GM10266 (cell line): ENCODE data around the gene FADS6.
"Not testable (repeated sequence)": the region's sequence is repeated elsewhere in the genome, so short reads cannot be mapped to it uniquely, and the experiment has no call there.

ENCODE experiments used
- DNase-seq: peaks from one replicate; pipeline ENCODE4 v3.0.0; 2012; ENCODE audit errors: extremely low spot score
- CTCF ChIP-seq: IDR thresholded peaks from 2 replicates; pipeline ENCODE4 v1.5.1; 2012; ENCODE audit warnings: mild to moderate bottlenecking, low read depth; ENCODE audit not compliant: control insufficient read depth, insufficient read depth; ENCODE audit errors: missing control alignments

FADS6 gene

DNA sequence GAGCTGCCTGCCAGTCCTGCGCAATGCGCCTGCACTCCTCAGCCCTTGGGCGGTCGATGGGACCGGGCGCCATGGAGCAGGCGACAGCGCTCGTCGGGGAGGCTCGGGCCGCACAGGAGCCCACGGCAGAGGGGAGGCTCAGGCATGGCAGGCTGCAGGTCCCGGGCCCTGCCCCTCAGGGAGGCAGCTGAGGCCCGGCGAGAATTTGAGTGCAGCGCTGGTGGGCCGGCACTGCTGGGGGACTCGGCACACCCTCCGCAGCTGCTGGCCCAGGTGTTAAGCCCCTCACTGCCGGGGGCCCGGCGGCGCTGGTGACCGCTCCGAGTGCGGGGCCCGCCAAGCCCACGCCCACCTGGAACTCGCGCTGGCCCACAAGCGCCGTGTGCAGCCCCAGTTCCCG lies 13.6 kb upstream of the FADS6 start:
- no peak for TF ChIP-seq CTCF
- DNase-seq = no peak

DNA sequence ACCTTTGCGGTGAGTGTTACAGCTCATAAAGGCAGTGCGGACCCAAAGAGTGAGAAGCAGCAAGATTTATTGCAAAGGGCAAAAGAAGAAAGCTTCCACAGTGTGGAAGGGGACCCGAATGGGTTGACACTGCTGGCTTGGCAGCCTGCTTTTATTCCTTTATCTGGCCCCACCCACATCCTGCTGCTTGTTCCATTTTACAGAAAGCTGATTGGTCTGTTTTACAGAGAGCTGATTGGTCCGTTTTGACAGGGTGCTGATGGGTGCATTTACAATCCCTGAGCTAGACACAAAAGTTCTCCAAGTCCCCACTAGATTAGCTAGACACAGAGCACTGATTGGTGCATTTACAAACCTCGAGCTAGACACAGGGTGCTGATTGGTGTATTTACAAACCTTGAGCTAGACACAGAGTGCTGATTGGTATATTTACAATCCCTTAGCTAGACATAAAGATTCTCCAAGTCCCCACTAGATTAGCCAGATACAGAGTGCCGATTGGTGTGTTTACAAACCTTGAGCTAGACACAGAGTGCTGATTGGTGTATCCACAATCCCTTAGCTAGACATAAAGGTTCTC lies 12.9 kb upstream of the FADS6 start:
- DNase-seq = not testable (repeated sequence)

- no peak for TF ChIP-seq CTCF
Measured at GRCh38 chr17:74904687-74905409, 11.4 kb upstream of the FADS6 start.

DNA sequence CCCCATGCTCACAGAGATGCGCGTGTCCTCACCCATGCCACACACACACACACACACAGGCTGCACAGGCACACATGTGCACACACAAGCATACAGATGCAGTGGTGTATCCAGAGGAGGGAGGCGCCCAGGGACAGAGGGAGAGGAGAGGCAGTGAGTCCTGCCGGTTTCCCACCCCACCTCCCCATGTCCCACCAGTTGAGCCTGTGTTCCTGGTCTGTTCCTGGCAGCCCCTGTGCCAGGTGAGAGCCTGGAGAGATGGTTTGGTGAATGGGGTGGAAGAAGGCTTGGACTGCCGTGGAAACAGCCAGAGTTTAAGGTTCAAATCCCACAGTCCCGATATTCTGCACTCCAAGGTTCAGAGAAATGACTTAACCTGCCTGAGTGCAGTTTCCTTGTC lies 10.2 kb upstream of the FADS6 start:
- no peak for TF ChIP-seq CTCF
- DNase-seq = no peak

More at GRCh38 chr17:74904687-74905409, 11.4 kb upstream of the FADS6 start:
- DNase-seq = no peak

DNA sequence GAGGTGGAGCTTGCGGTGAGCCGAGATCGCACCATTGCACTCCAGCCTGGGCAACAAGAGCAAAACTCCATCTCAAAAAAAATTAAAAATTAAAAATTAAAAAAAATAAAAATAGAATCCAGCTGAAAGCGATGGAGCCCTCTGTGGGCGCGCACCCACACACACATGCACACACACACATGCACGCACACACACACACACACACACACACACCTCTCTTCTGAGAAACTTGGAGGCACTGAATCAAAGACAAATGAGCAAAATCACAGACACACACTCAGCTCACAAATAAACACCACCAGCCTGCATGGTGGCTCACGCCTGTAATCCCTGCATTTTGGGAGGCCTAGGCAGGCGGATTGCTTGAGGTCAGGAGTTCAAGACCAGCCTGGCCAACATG lies 9.6 kb upstream of the FADS6 start:
- TF ChIP-seq CTCF = no peak
- DNase-seq = no peak

GRCh38 chr17:74901353-74902135 lies 8.1 kb upstream of the FADS6 start:
- TF ChIP-seq CTCF = no peak
- DNase-seq = no peak

GRCh38 chr17:74900208-74900607 lies 6.8 kb upstream of the FADS6 start:
- TF ChIP-seq CTCF = no peak
- no peak for DNase-seq
